Measurements from ENCODE around the gene DYNLT4. TPM values are rescaled to one million over a fixed set of nuclear protein-coding genes. Genes with fewer than 3 reads are reported as not detected.

The DYNLT4 gene
- total and polyA plus RNA-seq, 9 donors: 0.14 to 0.58 (median 0.29) TPM; not detected in 1

Other genes starting within 250 kb of the DYNLT4 start
- 3.5 TPM for gene TMEM53, start 132.9 kb downstream of the DYNLT4 start, total RNA-seq
- gene TMEM53, start 132.9 kb downstream of the DYNLT4 start, polyA plus RNA-seq (ENCODE audit: insufficient read depth in 1 of 8, insufficient read length in 8 of 8, low replicate concordance in 1 of 8): 1 to 10 TPM; 5.4 to 7.8 (median 6.4) TPM
- gene ARMH1, start 132.6 kb downstream of the DYNLT4 start, total RNA-seq: 1.6 TPM
- gene ARMH1, start 132.6 kb downstream of the DYNLT4 start, polyA plus RNA-seq (ENCODE audit: insufficient read depth in 1 of 8, insufficient read length in 8 of 8, low replicate concordance in 1 of 8): 1 to 10 TPM; 1.3 to 2.6 (median 1.8) TPM
- not detected for gene RNU5D-1, start 76.2 kb downstream of the DYNLT4 start, total RNA-seq
- gene RNU5D-1, start 76.2 kb downstream of the DYNLT4 start, polyA plus RNA-seq (ENCODE audit: insufficient read depth in 1 of 8, insufficient read length in 8 of 8, low replicate concordance in 1 of 8): 1 to 10 TPM in 1 of 8 donors, not detected in 7; 1.5 TPM
- gene KIF2C, start 67.5 kb downstream of the DYNLT4 start, total RNA-seq: 9.2 TPM
- 10 to 100 TPM in 7 of 8 donors, 1 to 10 TPM in 1; 9.7 to 18.2 (median 14.2) TPM for gene KIF2C, start 67.5 kb downstream of the DYNLT4 start, polyA plus RNA-seq (ENCODE audit: insufficient read depth in 1 of 8, insufficient read length in 8 of 8, low replicate concordance in 1 of 8)
- 4,408 TPM for gene RPS8, start 31.8 kb downstream of the DYNLT4 start, total RNA-seq
- gene RPS8, start 31.8 kb downstream of the DYNLT4 start, polyA plus RNA-seq (ENCODE audit: insufficient read depth in 1 of 8, insufficient read length in 8 of 8, low replicate concordance in 1 of 8): 1,000 to 10,000 TPM; 2,811 to 3,640 (median 3,091) TPM
- gene BEST4, start 19.2 kb downstream of the DYNLT4 start, total RNA-seq: 0.18 TPM
- gene BEST4, start 19.2 kb downstream of the DYNLT4 start, polyA plus RNA-seq (ENCODE audit: insufficient read depth in 1 of 8, insufficient read length in 8 of 8, low replicate concordance in 1 of 8): 1 to 10 TPM in 1 of 8 donors, under 1 TPM in 7; 0.30 to 1.4 (median 0.36) TPM
- gene PLK3, start 7.0 kb downstream of the DYNLT4 start, total RNA-seq: 8.3 TPM
- gene PLK3, start 7.0 kb downstream of the DYNLT4 start, polyA plus RNA-seq (ENCODE audit: insufficient read depth in 1 of 8, insufficient read length in 8 of 8, low replicate concordance in 1 of 8): 10 to 100 TPM; 11.3 to 20.8 (median 13.9) TPM
- gene BTBD19, start 1.2 kb upstream of the DYNLT4 start, total RNA-seq: 2.9 TPM
- 1 to 10 TPM; 4.3 to 9.5 (median 8.2) TPM for gene BTBD19, start 1.2 kb upstream of the DYNLT4 start, polyA plus RNA-seq (ENCODE audit: insufficient read depth in 1 of 8, insufficient read length in 8 of 8, low replicate concordance in 1 of 8)
- gene PTCH2, start 35.9 kb upstream of the DYNLT4 start, total RNA-seq: 2.7 TPM
- gene PTCH2, start 35.9 kb upstream of the DYNLT4 start, polyA plus RNA-seq (ENCODE audit: insufficient read depth in 1 of 8, insufficient read length in 8 of 8, low replicate concordance in 1 of 8): 10 to 100 TPM in 3 of 8 donors, 1 to 10 TPM in 5; 5.8 to 14.1 (median 9.0) TPM
- gene EIF2B3, start 179.2 kb upstream of the DYNLT4 start, total RNA-seq: 36.5 TPM
- gene EIF2B3, start 179.2 kb upstream of the DYNLT4 start, polyA plus RNA-seq (ENCODE audit: insufficient read depth in 1 of 8, insufficient read length in 8 of 8, low replicate concordance in 1 of 8): 10 to 100 TPM; 26.6 to 33.9 (median 28.3) TPM
- gene HECTD3, start 204.0 kb upstream of the DYNLT4 start, total RNA-seq: 13.2 TPM
- 10 to 100 TPM; 26.3 to 33.3 (median 31.5) TPM for gene HECTD3, start 204.0 kb upstream of the DYNLT4 start, polyA plus RNA-seq (ENCODE audit: insufficient read depth in 1 of 8, insufficient read length in 8 of 8, low replicate concordance in 1 of 8)
- 96.8 TPM for gene UROD, start 204.9 kb upstream of the DYNLT4 start, total RNA-seq
- gene UROD, start 204.9 kb upstream of the DYNLT4 start, polyA plus RNA-seq (ENCODE audit: insufficient read depth in 1 of 8, insufficient read length in 8 of 8, low replicate concordance in 1 of 8): 10 to 100 TPM; 79.9 to 94.0 (median 87.4) TPM

Measured in muscle of leg (tissue), 9 donors.